Neuronal stem cell (in vitro differentiated cells): Measurements from ENCODE around the gene ZFAND3.

Experiments
- DNase-seq: peaks from one replicate; pipeline ENCODE4 v3.0.0-alpha.2; 2013; ENCODE audit warnings: low spot score
- H2AFZ ChIP-seq: one replicate; pipeline ENCODE4 v1.6.1; 2013; ENCODE audit warnings: mild to moderate bottlenecking, low read length, inconsistent platforms
- H2AK5ac ChIP-seq: 2 replicates; pipeline ENCODE4 v1.6.1; 2013; ENCODE audit warnings: low read depth, mild to moderate bottlenecking, inconsistent platforms, low read length, moderate library complexity, mixed read lengths
- H2BK120ac ChIP-seq: 2 replicates; pipeline ENCODE4 v1.6.1; 2013; ENCODE audit warnings: low read depth, mild to moderate bottlenecking, inconsistent platforms, low read length, moderate library complexity, mixed read lengths
- H2BK12ac ChIP-seq: one replicate; pipeline ENCODE4 v1.6.1; 2013; ENCODE audit warnings: low read length, inconsistent platforms
- H2BK15ac ChIP-seq: 2 replicates; pipeline ENCODE4 v1.6.1; 2013; ENCODE audit warnings: mild to moderate bottlenecking, low read length, inconsistent platforms, mixed read lengths
- H2BK5ac ChIP-seq: one replicate; pipeline ENCODE4 v1.6.1; 2013; ENCODE audit warnings: inconsistent platforms, mild to moderate bottlenecking, low read length, moderate library complexity
- H3K14ac ChIP-seq: one replicate; pipeline ENCODE4 v1.6.1; 2013; ENCODE audit warnings: low read length, inconsistent platforms
- H3K18ac ChIP-seq: 2 replicates; pipeline ENCODE4 v1.6.1; 2013; ENCODE audit warnings: low read length, inconsistent platforms
- H3K23ac ChIP-seq: 2 replicates; pipeline ENCODE4 v1.6.1; 2013; ENCODE audit warnings: low read depth, mild to moderate bottlenecking, mixed read lengths, low read length, inconsistent platforms; ENCODE audit not compliant: poor library complexity
- H3K27ac ChIP-seq: replicated peaks from 3 replicates; pipeline ENCODE4 v1.5.1; 2013; ENCODE audit warnings: low read length, inconsistent platforms
- H3K27me3 ChIP-seq, 3 experiments: 2 replicates each; pipeline ENCODE4 v1.6.1; 2013; ENCODE audit warnings: low read length in 3 of 3, mild to moderate bottlenecking in 2 of 3, inconsistent platforms in 1 of 3, low read depth in 1 of 3, mixed read lengths in 1 of 3, moderate library complexity in 1 of 3; ENCODE audit not compliant: control insufficient read depth in 3 of 3, insufficient read depth in 3 of 3
- H3K36me3 ChIP-seq, 2 donors: replicated peaks in 1 of 2; 2 replicates each; pipeline ENCODE4 v1.6.1; 2013; ENCODE audit warnings: low read length in 2 of 2; ENCODE audit not compliant: control insufficient read depth in 2 of 2, insufficient read depth in 2 of 2
- H3K4ac ChIP-seq: 2 replicates; pipeline ENCODE4 v1.6.1; 2013; ENCODE audit warnings: inconsistent platforms, mild to moderate bottlenecking, low read length, moderate library complexity
- H3K4me1 ChIP-seq, 2 donors: 1 replicate in 1 of 2; 2 replicates in 1 of 2; pipeline ENCODE4 v1.6.1; 2013; ENCODE audit warnings: low read length in 2 of 2, low read depth in 1 of 2; ENCODE audit not compliant: control insufficient read depth in 2 of 2, insufficient read depth in 1 of 2
- H3K4me2 ChIP-seq: one replicate; pipeline ENCODE4 v1.6.1; 2013; ENCODE audit warnings: mild to moderate bottlenecking, low read length, inconsistent platforms; ENCODE audit not compliant: insufficient read depth, poor library complexity, severe bottlenecking
- H3K4me3 ChIP-seq, 2 donors: 2 replicates each; pipeline ENCODE4 v1.5.1; 2013; ENCODE audit warnings: low read length in 2 of 2, mild to moderate bottlenecking in 2 of 2, inconsistent platforms in 1 of 2, moderate library complexity in 1 of 2
- H3K79me1 ChIP-seq: one replicate; pipeline ENCODE4 v1.6.1; 2013; ENCODE audit warnings: low read depth, mild to moderate bottlenecking, inconsistent platforms, low read length, moderate library complexity
- H3K9ac ChIP-seq: one replicate; pipeline ENCODE4 v1.6.1; 2013; ENCODE audit warnings: mild to moderate bottlenecking, low read depth, low read length, inconsistent platforms; ENCODE audit not compliant: poor library complexity
- H3K9me3 ChIP-seq, 2 donors: replicated peaks in 1 of 2; 2 replicates each; pipeline versions ENCODE3 to v1.6.1; 2013; ENCODE audit warnings: low read length in 2 of 2, mild to moderate bottlenecking in 2 of 2, inconsistent platforms in 1 of 2, low read depth in 1 of 2, mixed read lengths in 1 of 2, moderate library complexity in 1 of 2; ENCODE audit not compliant: control insufficient read depth in 2 of 2, insufficient read depth in 1 of 2
- H4K8ac ChIP-seq: one replicate; pipeline ENCODE4 v1.6.1; 2013; ENCODE audit warnings: low read depth, mild to moderate bottlenecking, inconsistent platforms, low read length, moderate library complexity
- H4K91ac ChIP-seq: one replicate; pipeline ENCODE4 v1.6.1; 2013; ENCODE audit warnings: low read length, low read depth, mild to moderate bottlenecking, inconsistent platforms; ENCODE audit not compliant: poor library complexity
- WGBS, 2 donors: extraction: QIAGEN DNeasy Blood & Tissue Kit; methylation state at CpG; one replicate each; pipeline ENCODE4 v1.1.7; 2013; ENCODE audit warnings: missing lambda C conversion rate in 2 of 2, mixed read lengths in 1 of 2; ENCODE audit not compliant: insufficient read length in 2 of 2, insufficient replicate concordance in 1 of 2; ENCODE audit errors: extremely low coverage in 2 of 2; 5-methylcytosine and 5-hydroxymethylcytosine counted together

The ZFAND3 gene

GRCh38 chr6:37874726-37875125, 55.2 kb downstream of the ZFAND3 start:
- Histone ChIP-seq H3K4ac (no peak overlapping the region), H3K79me1 (peaks cover 5% of the 10 kb centered on the region), H2AFZ (no peak overlapping the region), H3K36me3 (no peaks in the 10 kb centered on the region), H3K4me3 (no peak overlapping the region), H3K27me3 (no peaks in the 10 kb centered on the region), H3K4me1 (peaks cover 2% of the 10 kb centered on the region in 2 donors), H2BK5ac (no peak overlapping the region), H2BK12ac (no peak overlapping the region), H3K18ac (no peak overlapping the region), H2BK120ac (no peak overlapping the region), H3K4me2 (no peak overlapping the region), H4K8ac (no peak overlapping the region), H3K9ac (no peak overlapping the region), H2BK15ac (no peak overlapping the region), H2AK5ac (no peak overlapping the region), H3K23ac (no peak overlapping the region), H4K91ac (no peak overlapping the region), H3K14ac (no peak overlapping the region), H3K27ac (no peak overlapping the region), H3K9me3 (peaks cover 0 to 11% of the 10 kb centered on the region in 2 donors)
- no peak for DNase-seq
- WGBS, 2 donors = no CpG with 5 or more reads among the region's 3 CpGs

GRCh38 chr6:37875561-37876309, 56.2 kb downstream of the ZFAND3 start:
- Histone ChIP-seq H3K14ac (no peak overlapping the region), H2BK15ac (no peak overlapping the region), H2AK5ac (no peak overlapping the region), H3K79me1 (peaks cover 5% of the 10 kb centered on the region), H2BK12ac (no peak overlapping the region), H3K23ac (no peak overlapping the region), H2BK5ac (no peak overlapping the region), H3K4me3 (no peak overlapping the region), H4K8ac (no peak overlapping the region), H2AFZ (no peak overlapping the region), H3K4me2 (no peak overlapping the region), H4K91ac (no peak overlapping the region), H3K4me1 (peaks cover 2% of the 10 kb centered on the region in 2 donors), H3K27me3 (no peaks in the 10 kb centered on the region), H3K27ac (no peak overlapping the region), H3K9me3 (peaks cover 0 to 11% of the 10 kb centered on the region in 2 donors), H3K9ac (no peak overlapping the region), H3K36me3 (no peaks in the 10 kb centered on the region), H2BK120ac (no peak overlapping the region), H3K18ac (no peak overlapping the region), H3K4ac (no peak overlapping the region)
- WGBS, 2 donors = no CpG with 5 or more reads among the region's 5 CpGs
- no peak for DNase-seq

GRCh38 chr6:37876843-37877242, 57.3 kb downstream of the ZFAND3 start:
- Histone ChIP-seq H3K4ac (no peak overlapping the region), H3K23ac (no peak overlapping the region), H2BK15ac (no peak overlapping the region), H3K18ac (no peak overlapping the region), H2BK12ac (no peak overlapping the region), H4K8ac (no peak overlapping the region), H3K4me1 (peaks cover 2 to 3% of the 10 kb centered on the region in 2 donors), H2AFZ (no peak overlapping the region), H2BK5ac (no peak overlapping the region), H3K27ac (no peak overlapping the region), H3K27me3 (no peaks in the 10 kb centered on the region), H2AK5ac (no peak overlapping the region), H3K4me3 (no peak overlapping the region), H4K91ac (no peak overlapping the region), H3K9me3 (peaks cover 0 to 8% of the 10 kb centered on the region in 2 donors), H3K14ac (no peak overlapping the region), H2BK120ac (no peak overlapping the region), H3K4me2 (no peak overlapping the region), H3K36me3 (no peaks in the 10 kb centered on the region), H3K9ac (no peak overlapping the region), H3K79me1 (peaks cover 5% of the 10 kb centered on the region)
- WGBS, 2 donors = no CpG with 5 or more reads among the region's 4 CpGs
- DNase-seq = no peak

GRCh38 chr6:37877373-37878149, 58.0 kb downstream of the ZFAND3 start:
- no peak overlapping the region for H3K27ac ChIP-seq

More at GRCh38 chr6:37877373-37878149, 58.0 kb downstream of the ZFAND3 start:
- no peaks in the 10 kb centered on the region for H3K36me3 ChIP-seq
- H2AK5ac ChIP-seq = no peak overlapping the region
- no peak overlapping the region for H3K4me2 ChIP-seq
- no peak overlapping the region for H2BK12ac ChIP-seq
- no peak overlapping the region for H2AFZ ChIP-seq
- no peak overlapping the region for H3K23ac ChIP-seq
- peaks cover 5% of the 10 kb centered on the region for H3K79me1 ChIP-seq
- peaks cover 2 to 10% of the 10 kb centered on the region in 2 donors for H3K4me1 ChIP-seq
- H3K14ac ChIP-seq = no peak overlapping the region
- H3K27me3 ChIP-seq = no peaks in the 10 kb centered on the region
- no peak overlapping the region for H3K18ac ChIP-seq
- no peak overlapping the region for H2BK120ac ChIP-seq
- H4K91ac ChIP-seq = no peak overlapping the region
- no peak overlapping the region for H2BK15ac ChIP-seq
- H4K8ac ChIP-seq = no peak overlapping the region
- H3K9ac ChIP-seq = no peak overlapping the region
- H3K4me3 ChIP-seq = no peak overlapping the region
- H3K9me3 ChIP-seq = peaks cover 0 to 3% of the 10 kb centered on the region in 2 donors
- WGBS, 2 donors = no CpG with 5 or more reads among the region's 6 CpGs
- no peak overlapping the region for H3K4ac ChIP-seq
- DNase-seq = no peak
- H2BK5ac ChIP-seq = no peak overlapping the region
